Fibroblast of skin of back (primary cell): ENCODE results near the gene GEMIN2.
"Not testable (repeated sequence)": the region's sequence is repeated elsewhere in the genome, so short reads cannot be mapped to it uniquely, and the experiment has no call there.

Experiments
- DNase-seq: peaks from one replicate; pipeline ENCODE4 v3.0.0-alpha.2; 2013

GEMIN2 gene

DNA sequence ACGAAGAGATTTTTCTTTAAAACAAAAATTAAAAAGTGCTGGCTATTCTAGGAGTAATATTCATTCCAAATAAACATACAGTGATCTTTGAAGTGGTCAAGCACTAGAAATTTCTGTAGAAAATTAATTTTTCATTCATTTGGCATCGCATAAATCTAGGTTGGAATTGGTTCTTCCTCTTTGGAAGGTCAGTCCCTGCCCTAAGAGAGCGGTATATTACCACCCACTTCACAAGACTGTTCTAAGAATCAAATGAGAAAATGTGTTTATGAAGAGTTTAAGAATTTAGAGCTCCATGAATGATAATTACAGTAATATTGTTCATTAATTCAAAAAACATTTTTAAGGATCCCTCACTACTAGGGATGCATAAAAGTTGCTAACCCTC, 444 bp upstream of the GEMIN2 start:
- DNase-seq = no peak

- DNase-seq = no peak
These were observed 8.4 kb downstream of the GEMIN2 start for GRCh38 chr14:39122330-39123138.

- DNase-seq = not testable (repeated sequence)
These were observed 23.7 kb downstream of the GEMIN2 start for GRCh38 chr14:39137835-39138234.

DNA sequence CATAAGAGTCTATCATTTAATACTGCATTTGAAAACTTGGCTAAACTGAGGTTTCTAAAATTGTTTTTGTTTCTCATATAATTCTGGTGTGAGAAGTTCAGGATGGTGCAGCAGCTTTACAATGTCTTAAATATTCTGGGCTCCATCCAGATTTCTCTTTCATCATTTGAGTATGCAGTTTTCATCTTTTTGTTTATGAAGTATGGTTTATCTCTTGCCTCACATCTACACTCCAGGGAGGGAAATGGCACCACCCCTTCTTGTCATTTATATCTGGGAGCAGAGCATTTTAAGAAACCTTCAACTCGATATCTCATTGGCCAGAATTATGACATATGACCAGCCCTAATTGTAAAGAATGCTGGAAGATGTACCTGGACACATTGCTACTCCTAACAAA, 24.3 kb downstream of the GEMIN2 start:
- DNase-seq = no peak

DNA sequence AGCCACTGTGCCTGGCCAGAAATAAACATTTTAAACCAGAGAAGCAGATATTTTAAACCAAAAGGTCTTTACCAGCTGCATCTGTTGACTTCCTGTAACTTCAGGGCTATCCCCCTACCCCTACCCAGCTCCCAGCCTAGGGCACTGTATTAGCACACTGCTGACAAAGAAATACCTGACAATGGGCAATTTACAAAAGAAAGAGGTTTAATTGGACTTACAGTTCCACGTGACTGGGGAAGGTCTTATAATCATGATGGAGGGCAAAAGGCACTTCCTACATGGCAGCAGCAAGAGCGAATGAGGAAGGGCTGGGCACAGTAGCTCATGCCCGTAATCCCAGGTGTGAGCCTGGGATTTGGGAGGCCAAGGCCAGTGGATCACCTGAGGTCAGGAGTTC, 26.0 kb downstream of the GEMIN2 start:
- DNase-seq = no peak

DNA sequence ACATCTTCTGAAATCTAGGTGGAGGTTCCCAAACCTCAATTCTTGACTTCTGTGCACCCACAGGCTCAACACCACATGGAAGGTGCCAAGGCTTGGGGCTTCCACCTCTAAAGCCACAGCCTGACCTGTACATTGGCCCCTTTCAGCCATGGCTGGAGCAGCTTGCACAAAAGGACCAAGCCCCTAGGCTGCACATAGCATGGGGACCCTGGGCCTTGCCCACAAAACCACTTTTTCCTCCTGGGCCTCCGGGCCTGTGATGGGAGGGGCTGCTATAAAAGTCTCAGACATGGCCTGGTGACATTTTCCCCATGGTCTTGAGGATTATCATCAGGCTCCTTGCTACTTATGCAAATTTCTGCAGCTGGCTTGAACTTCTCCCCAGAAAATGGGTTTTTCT, 27.5 kb downstream of the GEMIN2 start:
- not testable (repeated sequence) for DNase-seq

DNA sequence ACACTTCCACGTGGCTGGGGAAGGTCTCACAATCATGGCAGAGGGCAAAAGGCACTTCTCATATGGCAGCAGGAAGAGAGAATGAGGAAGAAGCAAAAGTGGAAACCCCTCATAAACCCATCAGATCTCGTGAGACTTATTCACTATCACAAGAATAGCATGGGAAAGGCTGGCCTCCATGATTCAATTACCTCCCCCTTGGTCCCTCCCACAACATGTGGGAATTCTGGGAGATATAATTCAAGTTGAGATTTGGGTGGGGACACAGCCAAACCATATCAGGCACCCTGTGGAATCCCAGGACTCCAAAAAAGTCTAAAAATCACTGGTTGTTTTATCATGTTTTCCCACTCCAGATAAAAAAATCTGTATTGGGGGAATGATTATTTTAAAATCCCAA, 29.1 kb downstream of the GEMIN2 start:
- not testable (repeated sequence) for DNase-seq

GRCh38 chr14:39145266-39145966, 31.3 kb downstream of the GEMIN2 start:
- DNase-seq = no peak

DNA sequence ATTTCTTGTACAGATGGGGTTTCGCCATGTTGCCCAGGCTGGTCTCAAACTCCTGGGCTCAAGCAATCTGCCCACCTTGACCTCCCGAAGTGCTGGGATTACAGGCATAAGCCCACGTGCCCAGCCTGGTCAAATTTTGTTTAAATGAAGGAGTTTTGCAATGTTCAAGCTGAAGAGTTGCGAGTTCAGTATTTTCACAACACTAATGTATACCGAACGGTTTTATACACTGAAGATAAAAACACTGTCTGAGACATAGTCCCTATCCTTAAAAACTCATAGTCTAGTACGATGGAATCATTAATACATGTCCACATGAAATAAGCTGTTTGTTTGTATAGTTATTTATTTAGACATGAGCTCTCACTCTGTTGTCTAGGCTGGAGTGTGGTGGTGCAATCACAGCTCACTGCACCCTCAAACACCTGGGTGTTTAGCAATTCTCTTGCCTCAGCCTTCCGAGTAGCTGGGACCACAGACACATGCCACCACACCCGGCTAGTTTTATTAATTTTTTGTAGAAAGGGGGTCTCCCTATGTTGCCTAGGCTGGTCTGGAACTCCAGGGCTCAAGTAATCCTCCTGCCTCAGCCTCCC, 40.6 kb downstream of the GEMIN2 start:
- no peak for DNase-seq

GRCh38 chr14:39157491-39157890, 43.4 kb downstream of the GEMIN2 start:
- no peak for DNase-seq

GRCh38 chr14:39158222-39158858, 44.2 kb downstream of the GEMIN2 start:
- no peak for DNase-seq

DNA sequence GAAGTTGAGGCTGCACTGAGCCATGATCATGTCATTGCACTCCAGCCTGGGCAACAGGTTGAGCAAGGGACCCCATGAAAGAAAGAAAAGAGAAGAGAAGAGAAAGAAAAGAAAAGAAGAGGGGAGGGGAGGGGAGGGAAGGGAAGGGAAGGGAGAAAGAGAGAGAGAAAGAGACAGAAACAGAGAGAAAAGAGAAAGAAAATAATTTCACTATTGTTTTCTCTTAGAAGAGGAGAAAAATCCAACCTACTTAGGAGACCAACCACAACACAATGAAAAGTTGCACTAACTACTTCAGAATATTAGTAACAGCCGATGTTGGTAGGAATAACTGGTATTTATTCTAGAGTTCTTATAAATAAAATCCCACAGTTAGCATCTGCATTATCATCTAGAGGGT, 46.4 kb downstream of the GEMIN2 start:
- DNase-seq = no peak

DNA sequence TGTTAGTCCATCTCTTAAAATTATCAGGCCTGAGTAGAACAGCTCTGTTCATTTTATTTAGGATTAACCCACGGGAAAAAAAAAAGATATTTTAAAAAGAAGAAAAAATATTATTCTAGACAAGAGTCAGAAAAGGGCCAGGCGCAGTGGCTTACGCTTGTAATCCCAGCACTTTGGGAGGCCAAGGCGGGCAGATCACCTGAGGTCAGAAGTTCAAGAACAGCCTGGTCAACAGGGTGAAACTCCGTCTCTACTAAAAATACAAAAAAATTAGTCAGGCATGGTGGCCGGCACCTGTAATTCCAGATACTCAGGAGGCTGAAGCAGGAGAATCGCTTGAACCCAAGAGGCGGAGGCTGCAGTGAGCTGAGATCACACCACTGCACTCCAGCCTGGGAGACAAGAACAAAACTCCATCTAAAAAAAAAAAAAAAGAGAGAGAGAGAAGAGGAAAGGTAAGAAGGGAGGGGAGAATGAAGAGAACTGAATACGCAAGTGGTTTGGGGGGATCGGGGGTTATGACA, 53.7 kb downstream of the GEMIN2 start:
- DNase-seq = not testable (repeated sequence)

DNA sequence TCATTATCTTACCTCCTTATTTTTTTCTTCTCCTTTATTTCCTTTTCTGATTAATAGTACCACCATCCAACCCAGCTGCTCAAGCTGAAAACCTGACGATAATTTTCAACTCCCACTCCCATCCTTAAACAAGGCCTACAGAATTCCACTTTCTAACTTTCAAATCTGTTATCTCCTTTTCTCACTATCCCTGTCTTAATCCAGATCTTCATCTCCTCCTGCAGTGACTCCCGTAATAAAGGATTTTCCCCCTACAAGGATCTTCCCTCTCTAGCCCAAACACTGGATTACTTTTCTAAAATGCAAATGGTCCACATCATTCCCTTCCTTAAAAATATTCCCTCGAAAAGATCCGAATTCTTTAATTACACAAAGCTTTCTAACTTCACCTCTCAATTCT, 54.5 kb downstream of the GEMIN2 start:
- DNase-seq = no peak

GRCh38 chr14:39169541-39169900, 55.4 kb downstream of the GEMIN2 start:
- no peak for DNase-seq

- DNase-seq = no peak
These were observed 59.1 kb downstream of the GEMIN2 start for GRCh38 chr14:39173198-39173597.

GRCh38 chr14:39174560-39175444, 60.7 kb downstream of the GEMIN2 start, which contains the start of gene PNN:
TSS of gene PNN (plus strand) at chr14:39175254. CDS start at chr14:39175280, 26 bp downstream.
- DNase-seq = peak; percentile 100

GRCh38 chr14:39175445-39176262, 61.5 kb downstream of the GEMIN2 start:
- peak; percentile 41 for DNase-seq

DNA sequence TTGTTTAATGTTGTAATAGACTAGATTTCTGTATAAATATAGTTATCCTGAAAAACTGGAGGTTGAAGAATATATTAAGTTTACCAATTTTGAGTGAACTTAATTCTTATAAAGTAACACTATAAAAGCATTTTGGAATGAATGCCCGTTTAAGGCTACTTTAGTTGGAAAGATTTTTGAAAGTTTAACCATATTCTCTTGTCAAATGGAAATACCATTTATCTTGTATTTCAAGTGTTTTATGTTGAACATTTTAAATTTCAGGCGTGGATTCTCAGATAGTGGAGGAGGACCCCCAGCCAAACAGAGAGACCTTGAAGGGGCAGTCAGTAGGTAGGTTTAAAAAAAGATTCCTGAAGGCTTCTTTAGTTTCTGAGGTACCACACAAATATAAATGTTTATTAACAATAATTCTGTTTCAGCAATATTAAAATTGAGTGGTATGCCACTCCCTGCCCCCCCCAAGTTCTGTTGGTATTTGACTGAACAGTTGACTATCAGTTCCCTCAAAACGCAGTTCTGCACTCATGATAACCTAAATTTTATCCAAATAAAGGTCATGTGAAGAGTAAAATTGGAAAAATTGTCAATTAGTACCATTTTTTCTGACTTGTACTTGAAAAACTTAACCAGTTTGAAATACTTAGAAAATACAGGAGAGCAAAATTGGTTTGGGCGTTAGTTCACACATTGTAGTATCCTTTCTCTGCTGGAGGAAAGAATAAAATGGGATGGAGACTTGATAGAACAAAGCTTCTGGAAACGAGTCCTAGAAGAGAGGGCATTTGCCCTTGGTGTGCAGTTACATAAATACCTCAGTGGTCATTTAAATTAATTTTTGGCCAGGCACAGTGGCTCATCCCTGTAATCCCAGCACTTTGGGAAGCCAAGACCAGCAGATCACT, 62.4 kb downstream of the GEMIN2 start:
- no peak for DNase-seq

DNA sequence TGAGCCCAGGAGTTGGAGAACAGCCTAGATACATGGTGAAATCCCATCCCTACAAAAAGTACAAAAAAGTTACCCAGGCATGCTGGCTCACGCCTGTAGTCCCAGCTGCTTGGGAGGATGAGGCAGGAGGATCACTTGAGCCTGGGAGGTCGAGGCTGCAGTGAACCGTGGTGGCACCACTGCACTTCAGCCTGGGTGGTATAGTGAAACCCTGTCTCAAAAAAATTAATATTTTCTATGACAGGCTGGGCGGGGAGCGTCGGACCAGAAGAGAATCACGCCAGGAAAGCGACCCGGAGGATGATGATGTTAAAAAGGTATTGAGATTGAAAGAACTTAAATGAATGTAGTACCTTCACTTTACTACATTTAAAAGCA, 63.0 kb downstream of the GEMIN2 start:
- no peak for DNase-seq
